ENCODE data around the gene UBAP2.

- TF ChIP-seq, protein P1, sequence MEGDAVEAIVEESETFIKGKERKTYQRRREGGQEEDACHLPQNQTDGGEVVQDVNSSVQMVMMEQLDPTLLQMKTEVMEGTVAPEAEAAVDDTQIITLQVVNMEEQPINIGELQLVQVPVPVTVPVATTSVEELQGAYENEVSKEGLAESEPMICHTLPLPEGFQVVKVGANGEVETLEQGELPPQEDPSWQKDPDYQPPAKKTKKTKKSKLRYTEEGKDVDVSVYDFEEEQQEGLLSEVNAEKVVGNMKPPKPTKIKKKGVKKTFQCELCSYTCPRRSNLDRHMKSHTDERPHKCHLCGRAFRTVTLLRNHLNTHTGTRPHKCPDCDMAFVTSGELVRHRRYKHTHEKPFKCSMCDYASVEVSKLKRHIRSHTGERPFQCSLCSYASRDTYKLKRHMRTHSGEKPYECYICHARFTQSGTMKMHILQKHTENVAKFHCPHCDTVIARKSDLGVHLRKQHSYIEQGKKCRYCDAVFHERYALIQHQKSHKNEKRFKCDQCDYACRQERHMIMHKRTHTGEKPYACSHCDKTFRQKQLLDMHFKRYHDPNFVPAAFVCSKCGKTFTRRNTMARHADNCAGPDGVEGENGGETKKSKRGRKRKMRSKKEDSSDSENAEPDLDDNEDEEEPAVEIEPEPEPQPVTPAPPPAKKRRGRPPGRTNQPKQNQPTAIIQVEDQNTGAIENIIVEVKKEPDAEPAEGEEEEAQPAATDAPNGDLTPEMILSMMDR (IDR thresholded peaks at IDR 0.05), result no peak
- TF ChIP-seq POLR2A (IDR thresholded peaks at IDR 0.05) (no peak), POLR2AphosphoS5 (IDR thresholded peaks at IDR 0.05; ENCODE audit: insufficient read depth in 1 of 2, low read depth in 1 of 2) (no peak)
These were observed 169.9 kb downstream of the UBAP2 start for GRCh38 chr9:33878691-33879366.
